Neural progenitor cell (in vitro differentiated cells): ENCODE measurements around the gene CHTOP.

Experiments used
- CTCF ChIP-seq: fragments of 200-600 bp; sonication (generic); IDR thresholded peaks from 2 replicates; pipeline ENCODE4 v1.5.1; 2017; ENCODE audit warnings: antibody characterized with exemption, mild to moderate bottlenecking
- EZH2 ChIP-seq: fragments of 200-600 bp; sonication (generic); IDR thresholded peaks from 2 replicates; pipeline ENCODE4 v1.6.1; 2017; ENCODE audit warnings: antibody characterized with exemption, mild to moderate bottlenecking, moderate library complexity

DNA sequence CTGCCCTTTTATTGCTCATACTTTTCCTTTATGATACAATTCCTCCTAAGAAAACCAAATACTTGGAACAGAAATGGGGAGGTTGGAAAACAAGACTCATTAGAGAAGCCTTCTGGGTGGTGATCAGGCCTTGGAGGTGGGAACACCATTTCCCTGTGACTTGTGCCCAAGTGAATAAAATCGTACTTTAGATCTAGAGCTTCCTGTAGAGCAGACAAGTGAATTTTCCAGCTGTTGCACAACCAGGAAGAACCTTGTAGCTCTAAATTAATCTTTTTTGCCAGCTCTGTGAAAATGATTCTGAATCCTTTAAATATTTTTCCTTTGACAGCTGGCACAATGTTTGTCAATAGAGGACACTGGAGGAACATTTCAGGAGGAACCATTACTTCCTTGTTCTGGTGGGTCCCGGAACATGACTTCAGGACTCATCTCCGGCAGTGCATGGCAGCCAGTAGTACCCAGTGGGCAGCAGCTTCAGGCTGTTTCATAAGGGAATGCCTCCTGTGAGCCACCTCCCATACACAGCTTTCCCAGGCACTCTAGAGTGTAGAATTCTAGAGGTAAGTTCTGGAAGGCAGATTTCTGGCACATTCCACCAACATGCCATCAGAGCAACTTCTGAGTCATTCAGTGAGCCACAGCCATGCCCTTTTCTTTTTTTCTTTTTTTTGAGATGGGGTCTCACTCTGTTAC is 19.1 kb downstream of the CHTOP start:
- TF ChIP-seq CTCF (no peak), EZH2 (no peak)
